IPS-15b (cell line): ENCODE measurements around the gene BPIFB2.

Experiments
- H3K27me3 ChIP-seq: one replicate; pipeline ENCODE4 v1.6.1; 2013; ENCODE audit warnings: low read length; ENCODE audit not compliant: control insufficient read depth, insufficient read depth
- H3K36me3 ChIP-seq: one replicate; pipeline ENCODE4 v1.6.1; 2013; ENCODE audit warnings: low read length; ENCODE audit not compliant: control insufficient read depth, insufficient read depth
- H3K4me1 ChIP-seq: one replicate; pipeline ENCODE4 v1.6.1; 2013; ENCODE audit warnings: mild to moderate bottlenecking, low read length; ENCODE audit not compliant: control insufficient read depth, insufficient read depth
- H3K4me3 ChIP-seq: one replicate; pipeline ENCODE4 v1.5.1; 2013; ENCODE audit warnings: low read depth, low read length
- H3K9ac ChIP-seq: one replicate; pipeline ENCODE4 v1.6.1; 2013; ENCODE audit warnings: low read depth, mild to moderate bottlenecking, low read length
- H3K9me3 ChIP-seq: one replicate; pipeline ENCODE4 v1.6.1; 2013; ENCODE audit warnings: mild to moderate bottlenecking, low read length; ENCODE audit not compliant: control insufficient read depth, insufficient read depth

Gene BPIFB2

GRCh38 chr20:33030076-33030475 lies 22.6 kb downstream of the BPIFB2 start:
- no peak overlapping the region for H3K4me3 ChIP-seq
- no peaks in the 10 kb centered on the region for H3K36me3 ChIP-seq
- no peaks in the 10 kb centered on the region for H3K27me3 ChIP-seq
- no peaks in the 10 kb centered on the region for H3K4me1 ChIP-seq
- no peak overlapping the region for H3K9ac ChIP-seq
- no peaks in the 10 kb centered on the region for H3K9me3 ChIP-seq

DNA sequence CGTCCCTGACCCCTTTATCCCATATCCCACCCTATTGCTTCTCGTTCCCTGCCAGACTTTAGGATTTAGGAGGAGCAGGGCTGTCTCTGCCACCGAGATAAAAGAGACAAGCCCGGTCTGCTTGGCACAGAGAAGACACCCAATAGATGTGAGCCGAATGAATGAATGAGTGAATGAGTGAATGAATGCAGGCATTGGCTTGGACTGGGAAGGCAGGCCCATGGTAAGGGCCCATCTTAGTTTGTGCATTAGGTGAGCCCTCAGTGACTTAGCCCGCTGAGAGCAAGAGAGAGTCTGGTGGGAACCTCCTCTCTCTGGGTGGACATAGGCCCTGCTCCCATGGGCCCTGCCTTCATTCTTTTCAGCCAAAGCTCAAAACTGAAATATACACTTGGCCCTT lies 23.1 kb downstream of the BPIFB2 start:
- no peaks in the 10 kb centered on the region for H3K27me3 ChIP-seq
- H3K9me3 ChIP-seq, result no peaks in the 10 kb centered on the region
- no peak overlapping the region for H3K4me3 ChIP-seq
- no peaks in the 10 kb centered on the region for H3K4me1 ChIP-seq
- no peaks in the 10 kb centered on the region for H3K36me3 ChIP-seq
- no peak overlapping the region for H3K9ac ChIP-seq

GRCh38 chr20:33031531-33031930 lies 24.0 kb downstream of the BPIFB2 start, which contains the start of gene BPIFB6:
Gene BPIFB6, plus strand, starts transcription at chr20:33031648. Its CDS starts 0 bp downstream, at chr20:33031648.
- no peak within 1 kb of the TSS for H3K9ac ChIP-seq
- H3K4me1 ChIP-seq, result no peaks in the 10 kb centered on the region
- no peaks in the 10 kb centered on the region for H3K27me3 ChIP-seq
- no peaks in the 10 kb centered on the region for H3K9me3 ChIP-seq
- no peak within 1 kb of the TSS for H3K4me3 ChIP-seq
- H3K36me3 ChIP-seq, result no peaks in the 10 kb centered on the region

- no peaks in the 10 kb centered on the region for H3K4me1 ChIP-seq
- no peaks in the 10 kb centered on the region for H3K36me3 ChIP-seq
- H3K4me3 ChIP-seq, result no peak overlapping the region
- H3K9ac ChIP-seq, result no peak overlapping the region
- H3K27me3 ChIP-seq, result no peaks in the 10 kb centered on the region
- H3K9me3 ChIP-seq, result no peaks in the 10 kb centered on the region
Observed at GRCh38 chr20:33032555-33032954, 25.1 kb downstream of the BPIFB2 start.

- no peaks in the 10 kb centered on the region for H3K36me3 ChIP-seq
- H3K27me3 ChIP-seq, result no peaks in the 10 kb centered on the region
- H3K4me1 ChIP-seq, result no peaks in the 10 kb centered on the region
- no peak overlapping the region for H3K9ac ChIP-seq
- H3K4me3 ChIP-seq, result no peak overlapping the region
- no peaks in the 10 kb centered on the region for H3K9me3 ChIP-seq
Observed at GRCh38 chr20:33033381-33033780, 25.9 kb downstream of the BPIFB2 start.

DNA sequence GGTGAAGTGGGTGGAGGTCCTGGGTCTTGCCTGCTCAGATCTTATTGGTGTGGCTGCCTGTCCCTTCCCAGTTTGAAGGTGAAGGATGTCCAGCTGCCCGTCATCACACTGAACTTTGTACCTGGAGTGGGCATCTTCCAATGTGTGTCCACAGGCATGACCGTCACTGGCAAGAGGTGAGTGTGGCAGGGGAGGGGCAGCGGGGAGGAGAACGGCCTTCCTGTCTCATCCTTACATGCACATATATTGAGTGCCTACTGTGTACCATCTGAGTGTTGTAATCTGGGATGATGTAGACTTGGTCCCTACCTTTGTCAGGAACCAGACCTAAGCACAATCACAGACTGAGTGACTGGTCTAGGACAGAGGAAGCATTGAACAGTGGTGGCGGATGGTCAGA lies 26.6 kb downstream of the BPIFB2 start:
- H3K9ac ChIP-seq, result no peak overlapping the region
- no peaks in the 10 kb centered on the region for H3K36me3 ChIP-seq
- no peaks in the 10 kb centered on the region for H3K4me1 ChIP-seq
- no peaks in the 10 kb centered on the region for H3K27me3 ChIP-seq
- H3K4me3 ChIP-seq, result no peak overlapping the region
- no peaks in the 10 kb centered on the region for H3K9me3 ChIP-seq

GRCh38 chr20:33034901-33035492 lies 27.5 kb downstream of the BPIFB2 start:
- H3K4me3 ChIP-seq, result no peak overlapping the region
- no peak overlapping the region for H3K9ac ChIP-seq
- H3K27me3 ChIP-seq, result no peaks in the 10 kb centered on the region
- H3K9me3 ChIP-seq, result no peaks in the 10 kb centered on the region
- no peaks in the 10 kb centered on the region for H3K4me1 ChIP-seq
- no peaks in the 10 kb centered on the region for H3K36me3 ChIP-seq

DNA sequence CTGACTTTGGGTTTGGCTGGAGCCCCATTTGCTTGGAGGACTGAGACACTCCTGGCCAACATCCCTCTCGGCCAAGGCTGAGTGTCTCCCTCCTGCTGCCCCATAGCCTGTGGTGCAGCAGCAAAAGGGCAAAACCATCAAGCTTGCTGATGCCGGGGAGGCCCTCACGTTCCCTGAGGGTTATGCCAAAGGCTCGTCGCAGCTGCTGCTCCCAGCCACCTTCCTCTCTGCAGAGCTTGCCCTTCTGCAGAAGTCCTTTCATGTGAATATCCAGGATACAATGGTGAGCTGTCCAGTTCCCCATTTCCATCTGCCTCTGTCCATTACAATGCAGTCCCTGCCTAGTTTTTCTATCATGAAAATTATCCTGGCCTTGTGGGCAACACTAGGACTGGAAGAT lies 30.0 kb downstream of the BPIFB2 start:
- Histone ChIP-seq H3K9me3 (no peaks in the 10 kb centered on the region), H3K4me3 (no peak overlapping the region), H3K27me3 (no peaks in the 10 kb centered on the region), H3K4me1 (no peaks in the 10 kb centered on the region), H3K9ac (no peak overlapping the region), H3K36me3 (no peaks in the 10 kb centered on the region)

DNA sequence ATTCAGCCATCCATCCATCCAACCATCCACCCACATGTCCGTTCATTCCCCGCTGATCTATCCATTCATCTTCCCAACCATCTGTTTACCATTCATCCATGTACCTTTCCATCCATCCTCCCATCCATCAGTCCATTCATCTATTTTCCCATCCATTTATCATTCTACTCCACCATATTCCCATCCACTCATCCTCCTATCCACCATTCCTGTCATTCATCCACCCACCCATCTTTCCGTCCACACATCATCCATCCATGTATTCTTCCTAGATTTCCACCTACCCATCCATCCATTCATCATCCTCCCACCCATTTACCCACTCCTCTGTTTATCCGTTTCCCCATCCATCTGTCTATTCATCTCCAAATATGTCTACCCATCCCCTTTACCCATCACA lies 30.7 kb downstream of the BPIFB2 start:
- H3K4me1 ChIP-seq, result no peaks in the 10 kb centered on the region
- H3K9ac ChIP-seq, result no peak overlapping the region
- no peak overlapping the region for H3K4me3 ChIP-seq
- no peaks in the 10 kb centered on the region for H3K27me3 ChIP-seq
- no peaks in the 10 kb centered on the region for H3K36me3 ChIP-seq
- no peaks in the 10 kb centered on the region for H3K9me3 ChIP-seq

DNA sequence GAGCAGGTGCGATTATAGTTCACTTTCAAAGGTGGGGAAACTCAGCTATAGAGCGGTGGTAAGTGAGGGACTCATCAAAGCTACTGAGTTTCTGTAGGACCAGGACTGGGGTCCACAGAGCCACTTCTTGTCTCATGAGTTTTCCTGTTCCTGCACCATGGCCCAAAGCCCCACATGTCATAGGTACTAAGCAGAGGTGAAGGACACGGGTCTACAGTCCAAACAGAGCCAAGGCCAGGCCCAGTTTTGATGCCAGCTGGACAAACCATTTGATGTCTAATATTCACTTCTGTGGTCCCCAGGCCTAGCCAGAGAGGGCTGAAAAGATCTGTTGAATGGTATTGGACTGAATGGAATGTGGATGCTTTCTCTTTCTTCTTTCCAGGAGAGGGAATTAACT lies 34.9 kb downstream of the BPIFB2 start:
- Histone ChIP-seq H3K9ac (no peak overlapping the region), H3K9me3 (no peaks in the 10 kb centered on the region), H3K4me1 (no peaks in the 10 kb centered on the region), H3K27me3 (no peaks in the 10 kb centered on the region), H3K4me3 (no peak overlapping the region), H3K36me3 (no peaks in the 10 kb centered on the region)

- no peak overlapping the region for H3K9ac ChIP-seq
- H3K27me3 ChIP-seq, result no peaks in the 10 kb centered on the region
- no peak overlapping the region for H3K4me3 ChIP-seq
- H3K4me1 ChIP-seq, result no peaks in the 10 kb centered on the region
- no peaks in the 10 kb centered on the region for H3K36me3 ChIP-seq
- H3K9me3 ChIP-seq, result no peaks in the 10 kb centered on the region
Observed at GRCh38 chr20:33042983-33043730, 35.7 kb downstream of the BPIFB2 start.

- Histone ChIP-seq H3K4me1 (no peaks in the 10 kb centered on the region), H3K4me3 (no peak overlapping the region), H3K27me3 (no peaks in the 10 kb centered on the region), H3K9me3 (no peaks in the 10 kb centered on the region), H3K9ac (no peak overlapping the region), H3K36me3 (no peaks in the 10 kb centered on the region)
Observed at GRCh38 chr20:33043731-33044181, 36.3 kb downstream of the BPIFB2 start.
